Tibial artery (tissue), 4 donors: ENCODE results near the gene RAB27A.
A peak's percentile ranks its signal among the peaks of the same experiment; 100 is the strongest.
"Not testable (repeated sequence)": the region's sequence is repeated elsewhere in the genome, so short reads cannot be mapped to it uniquely, and the experiment has no call there.

Experiments used
- DNase-seq, 2 donors: peaks; one replicate each; pipeline ENCODE4 v3.0.0-alpha.2; 2019
- H3K27ac ChIP-seq, 2 donors: fragments of 200-600 bp; sonication (generic) in 1 of 2; 1 replicate in 1 of 2; 2 replicates in 1 of 2; pipeline ENCODE4 v1.5.1; 2018 to 2019; ENCODE audit warnings: mild to moderate bottlenecking in 1 of 2
- H3K27me3 ChIP-seq, 2 donors: fragments of 200-600 bp; sonication (generic) in 1 of 2; one replicate each; pipeline versions ENCODE4 v1.5.1 to v1.6.0; 2016 to 2019
- H3K36me3 ChIP-seq, 3 donors: fragments of 200-600 bp; sonication (generic) in 2 of 3; one replicate each; pipeline ENCODE4 v1.5.1; 2016 to 2019; ENCODE audit warnings: mild to moderate bottlenecking in 2 of 3
- H3K4me1 ChIP-seq, 4 donors: fragments of 200-600 bp; sonication (generic) in 2 of 4; 1 replicate in 3 of 4; 2 replicates in 1 of 4; pipeline ENCODE4 v1.5.1; 2016 to 2019
- H3K4me3 ChIP-seq, 2 donors: fragments of 200-600 bp; sonication (generic) in 1 of 2; 1 replicate in 1 of 2; 2 replicates in 1 of 2; pipeline ENCODE4 v1.5.1; 2018 to 2019; ENCODE audit warnings: mild to moderate bottlenecking in 2 of 2
- H3K9me3 ChIP-seq, 3 donors: fragments of 200-600 bp; sonication (generic) in 1 of 3; one replicate each; pipeline ENCODE4 v1.5.1; 2016 to 2019
- intact Hi-C: fragments of 100-400 bp; cut with DNase I; formaldehyde crosslinking; loops from one replicate; pipeline ENCODE4 v1.15.0; 2023; ENCODE audit warnings: low total_unique reads
- TF ChIP-seq, protein P1 (sequence below), 2 experiments: fragments of 200-600 bp in 1 of 2; fragments of 450-650 bp in 1 of 2; IDR thresholded peaks; one replicate each; pipeline ENCODE4 v1.5.1; 2017 to 2019; ENCODE audit warnings: antibody characterized with exemption in 2 of 2, mild to moderate bottlenecking in 1 of 2, moderate library complexity in 1 of 2

RAB27A gene

DNA sequence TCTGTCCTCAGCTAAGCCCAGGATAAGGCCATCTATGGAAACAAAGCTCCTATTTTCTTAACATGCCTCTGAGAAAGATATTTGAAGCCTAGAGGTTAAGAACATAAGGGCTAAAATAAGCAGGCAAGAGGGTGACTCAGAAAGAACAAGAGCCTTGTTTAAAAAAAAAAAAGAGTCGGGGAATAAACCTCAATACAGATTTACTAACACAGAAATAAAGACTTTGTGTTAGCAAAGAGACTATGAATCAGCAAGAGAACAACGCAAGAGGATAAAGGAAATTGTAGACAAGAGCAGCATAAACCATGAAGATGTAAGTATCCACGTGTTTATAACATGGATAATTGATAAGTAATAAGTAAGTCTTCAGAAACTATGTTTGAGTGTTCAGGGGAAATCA, 36.0 kb downstream of the RAB27A start:
- H3K27ac ChIP-seq = peak overlapping the region in 1 of 2 donors; percentile 53
- TF ChIP-seq, protein P1, sequence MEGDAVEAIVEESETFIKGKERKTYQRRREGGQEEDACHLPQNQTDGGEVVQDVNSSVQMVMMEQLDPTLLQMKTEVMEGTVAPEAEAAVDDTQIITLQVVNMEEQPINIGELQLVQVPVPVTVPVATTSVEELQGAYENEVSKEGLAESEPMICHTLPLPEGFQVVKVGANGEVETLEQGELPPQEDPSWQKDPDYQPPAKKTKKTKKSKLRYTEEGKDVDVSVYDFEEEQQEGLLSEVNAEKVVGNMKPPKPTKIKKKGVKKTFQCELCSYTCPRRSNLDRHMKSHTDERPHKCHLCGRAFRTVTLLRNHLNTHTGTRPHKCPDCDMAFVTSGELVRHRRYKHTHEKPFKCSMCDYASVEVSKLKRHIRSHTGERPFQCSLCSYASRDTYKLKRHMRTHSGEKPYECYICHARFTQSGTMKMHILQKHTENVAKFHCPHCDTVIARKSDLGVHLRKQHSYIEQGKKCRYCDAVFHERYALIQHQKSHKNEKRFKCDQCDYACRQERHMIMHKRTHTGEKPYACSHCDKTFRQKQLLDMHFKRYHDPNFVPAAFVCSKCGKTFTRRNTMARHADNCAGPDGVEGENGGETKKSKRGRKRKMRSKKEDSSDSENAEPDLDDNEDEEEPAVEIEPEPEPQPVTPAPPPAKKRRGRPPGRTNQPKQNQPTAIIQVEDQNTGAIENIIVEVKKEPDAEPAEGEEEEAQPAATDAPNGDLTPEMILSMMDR (IDR thresholded peaks at IDR 0.05) = no peak
- intact Hi-C loops = no loop called here
- H3K36me3 ChIP-seq = no peaks in the 10 kb centered on the region
- DNase-seq = no peak
- no peak overlapping the region for H3K4me3 ChIP-seq
- peaks cover 0 to 33% (median 7%) of the 10 kb centered on the region in 4 donors for H3K4me1 ChIP-seq
- H3K27me3 ChIP-seq = no peaks in the 10 kb centered on the region
- no peaks in the 10 kb centered on the region for H3K9me3 ChIP-seq

DNA sequence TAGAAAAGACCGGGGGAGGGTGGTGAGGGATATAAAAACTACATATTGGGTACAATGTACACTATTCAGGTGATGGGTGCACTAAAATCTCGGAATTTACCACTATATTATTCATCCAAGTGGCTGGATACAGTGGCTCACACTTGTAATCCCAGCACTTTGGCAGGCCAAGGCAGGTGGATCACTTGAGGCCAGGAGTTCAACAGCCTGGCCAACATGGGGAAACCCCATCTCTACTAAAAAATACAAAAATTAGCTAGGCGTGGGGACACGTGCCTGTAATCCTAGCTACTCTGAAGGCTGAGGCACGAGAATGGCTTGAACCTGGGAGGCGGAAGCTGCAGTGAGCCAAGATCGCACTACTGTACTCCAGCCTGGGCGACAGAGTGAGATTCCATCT, 37.4 kb downstream of the RAB27A start:
- H3K36me3 ChIP-seq, intact Hi-C loops, H3K4me3 ChIP-seq, DNase-seq, H3K27ac ChIP-seq, H3K27me3 ChIP-seq, H3K9me3 ChIP-seq: not testable (repeated sequence)
- H3K4me1 ChIP-seq = peaks cover 0 to 33% (median 7%) of the 10 kb centered on the region in 4 donors

DNA sequence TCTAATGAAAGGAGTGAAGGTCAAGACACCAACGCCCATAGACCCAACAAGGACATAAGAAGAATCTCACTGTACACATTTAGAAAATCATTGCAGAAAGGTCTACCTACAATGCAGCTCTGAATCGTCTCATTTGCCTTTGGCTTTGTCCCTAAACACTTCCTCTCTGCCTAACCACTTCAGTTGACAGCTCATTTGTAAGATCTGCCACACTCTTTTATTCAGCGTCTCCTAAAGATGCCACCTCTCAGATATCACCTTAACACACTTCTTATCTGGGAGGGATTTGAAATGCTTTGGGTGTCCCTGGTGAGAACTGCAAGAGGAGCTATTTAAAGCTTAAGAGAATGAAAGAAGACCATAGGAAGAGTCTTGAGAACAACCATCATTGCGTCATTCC, 38.7 kb downstream of the RAB27A start:
- intact Hi-C loops = no loop called here

GRCh38 chr15:55250392-55250791, 39.2 kb downstream of the RAB27A start:
- DNase-seq = no peak
- TF ChIP-seq, protein P1 (IDR thresholded peaks at IDR 0.05) = no peak
- intact Hi-C loops = no loop called here
- H3K9me3 ChIP-seq = no peaks in the 10 kb centered on the region
- H3K36me3 ChIP-seq = no peaks in the 10 kb centered on the region
- no peak overlapping the region for H3K4me3 ChIP-seq
- H3K27ac ChIP-seq = no peak overlapping the region
- H3K27me3 ChIP-seq = no peaks in the 10 kb centered on the region
- H3K4me1 ChIP-seq = peaks cover 0 to 21% (median 8%) of the 10 kb centered on the region in 4 donors

More for the DNA sequence above, 38.7 kb downstream of the RAB27A start:
- H3K4me1 ChIP-seq = peaks cover 0 to 27% (median 8%) of the 10 kb centered on the region in 4 donors
- no peak overlapping the region for H3K4me3 ChIP-seq
- no peaks in the 10 kb centered on the region for H3K9me3 ChIP-seq
- no peaks in the 10 kb centered on the region for H3K36me3 ChIP-seq
- DNase-seq = no peak
- TF ChIP-seq, protein P1 (IDR thresholded peaks at IDR 0.05) = no peak
- H3K27me3 ChIP-seq = no peaks in the 10 kb centered on the region
- H3K27ac ChIP-seq = no peak overlapping the region

DNA sequence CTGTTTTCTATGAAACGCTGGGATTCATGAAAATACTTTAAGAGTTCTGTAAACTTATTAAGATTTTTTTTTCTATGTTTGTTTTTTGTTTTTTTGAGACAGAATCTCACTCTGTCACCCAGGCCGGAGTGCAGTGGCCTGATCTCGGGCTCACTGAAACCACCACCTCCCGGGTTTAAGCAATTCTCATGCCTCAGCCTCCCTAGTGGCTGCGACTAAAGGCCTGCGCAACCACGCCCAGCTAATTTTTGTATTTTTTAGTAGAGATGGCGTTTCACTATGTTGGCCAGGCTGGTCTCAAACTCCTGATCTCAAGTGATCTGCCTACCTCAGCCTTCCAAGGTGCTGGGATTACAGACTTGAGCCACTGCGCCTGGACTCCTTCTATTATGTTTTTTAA, 39.7 kb downstream of the RAB27A start:
- H3K4me3 ChIP-seq, intact Hi-C loops, H3K9me3 ChIP-seq, H3K27me3 ChIP-seq, H3K36me3 ChIP-seq, DNase-seq, H3K27ac ChIP-seq: not testable (repeated sequence)
- peaks cover 0 to 16% (median 6%) of the 10 kb centered on the region in 4 donors for H3K4me1 ChIP-seq

GRCh38 chr15:55248895-55249294, 40.7 kb downstream of the RAB27A start:
- TF ChIP-seq, protein P1 (IDR thresholded peaks at IDR 0.05) = no peak
- intact Hi-C loops = no loop called here
- Histone ChIP-seq H3K36me3 (no peaks in the 10 kb centered on the region), H3K27me3 (no peaks in the 10 kb centered on the region), H3K4me1 (peaks cover 0 to 12% (median 5%) of the 10 kb centered on the region in 4 donors), H3K9me3 (no peaks in the 10 kb centered on the region), H3K4me3 (no peak overlapping the region), H3K27ac (no peak overlapping the region)
- DNase-seq = no peak
